Ovary (tissue), 3 donors: ENCODE results near the gene MAPK8IP1.

ENCODE experiments used
- EP300 ChIP-seq: sonication (generic); formaldehyde crosslinking; IDR thresholded peaks from one replicate; pipeline ENCODE4 v1.6.1; 2017; ENCODE audit warnings: antibody characterized with exemption
- POLR2A ChIP-seq: fragments of 450-650 bp; IDR thresholded peaks from one replicate; pipeline ENCODE4 v1.6.1; 2017; ENCODE audit warnings: antibody characterized with exemption, mild to moderate bottlenecking, moderate library complexity
- TF ChIP-seq, protein P1 (sequence below), 3 donors: fragments of 450-650 bp in 2 of 3; fragments of 200-600 bp in 1 of 3; IDR thresholded peaks; one replicate each; pipeline versions ENCODE4 v1.5.1 to v1.8.0; 2016 to 2022; ENCODE audit warnings: antibody characterized with exemption in 3 of 3, mild to moderate bottlenecking in 1 of 3
- donor health status: DM: no; HTN: no; CAD: no.

- TF ChIP-seq, protein P1, sequence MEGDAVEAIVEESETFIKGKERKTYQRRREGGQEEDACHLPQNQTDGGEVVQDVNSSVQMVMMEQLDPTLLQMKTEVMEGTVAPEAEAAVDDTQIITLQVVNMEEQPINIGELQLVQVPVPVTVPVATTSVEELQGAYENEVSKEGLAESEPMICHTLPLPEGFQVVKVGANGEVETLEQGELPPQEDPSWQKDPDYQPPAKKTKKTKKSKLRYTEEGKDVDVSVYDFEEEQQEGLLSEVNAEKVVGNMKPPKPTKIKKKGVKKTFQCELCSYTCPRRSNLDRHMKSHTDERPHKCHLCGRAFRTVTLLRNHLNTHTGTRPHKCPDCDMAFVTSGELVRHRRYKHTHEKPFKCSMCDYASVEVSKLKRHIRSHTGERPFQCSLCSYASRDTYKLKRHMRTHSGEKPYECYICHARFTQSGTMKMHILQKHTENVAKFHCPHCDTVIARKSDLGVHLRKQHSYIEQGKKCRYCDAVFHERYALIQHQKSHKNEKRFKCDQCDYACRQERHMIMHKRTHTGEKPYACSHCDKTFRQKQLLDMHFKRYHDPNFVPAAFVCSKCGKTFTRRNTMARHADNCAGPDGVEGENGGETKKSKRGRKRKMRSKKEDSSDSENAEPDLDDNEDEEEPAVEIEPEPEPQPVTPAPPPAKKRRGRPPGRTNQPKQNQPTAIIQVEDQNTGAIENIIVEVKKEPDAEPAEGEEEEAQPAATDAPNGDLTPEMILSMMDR (IDR thresholded peaks at IDR 0.05), result no peak
- TF ChIP-seq POLR2A (no peak), EP300 (no peak)
Measured at GRCh38 chr11:45839204-45839603, 46.2 kb upstream of the MAPK8IP1 start.
